WTC11 (cell line): Measurements from ENCODE around the gene TTR. TPM values are rescaled to one million over a fixed set of nuclear protein-coding genes. Genes with fewer than 3 reads are reported as not detected.

Experiments
- ATAC-seq: fragments of 200-7000 bp; cut with Tn5 transposase; 2 replicates; pipeline ENCODE4 v1.10.0; 2021; ENCODE audit warnings: mild to moderate bottlenecking, moderate library complexity
- CTCF ChIA-PET: fragments of 300-600 bp; sonication (Branson Sonifier 250); formaldehyde crosslinking; loops from one replicate; lab custom pipeline; 2021; ENCODE audit warnings: antibody characterized with exemption; lab: Charles Lee
- POLR2A ChIA-PET: fragments of 350-600 bp; sonication (Branson Sonifier 250); formaldehyde crosslinking; loops from one replicate; lab custom pipeline; 2021; ENCODE audit warnings: antibody characterized with exemption; lab: Charles Lee
- DNase-seq: peaks from one replicate; pipeline ENCODE4 v3.0.0; 2021; ENCODE audit warnings: low spot score
- H3K27ac Mint-ChIP-seq: 2 replicates; pipeline ENCODE4 v1.8.0; 2021; ENCODE audit warnings: mixed read lengths
- H3K27me3 Mint-ChIP-seq: 2 replicates; pipeline ENCODE4 v1.8.0; 2021; ENCODE audit warnings: low read depth, mild to moderate bottlenecking, moderate library complexity, mixed read lengths
- H3K36me3 Mint-ChIP-seq: 2 replicates; pipeline ENCODE4 v1.8.0; 2021; ENCODE audit warnings: mixed read lengths
- H3K4me1 Mint-ChIP-seq: 2 replicates; pipeline ENCODE4 v1.8.0; 2022; ENCODE audit warnings: mixed read lengths
- H3K4me3 Mint-ChIP-seq: 2 replicates; pipeline ENCODE4 v1.8.0; 2021; ENCODE audit warnings: mild to moderate bottlenecking, moderate library complexity, mixed read lengths
- H3K9me3 Mint-ChIP-seq: 2 replicates; pipeline ENCODE4 v1.8.0; 2021; ENCODE audit warnings: mixed read lengths
- AR ChIP-seq: fragments of 250-450 bp; sonication (Bioruptor Pico); IDR thresholded peaks from 2 replicates; pipeline ENCODE4 v1.9.0; 2021; ENCODE audit warnings: mild to moderate bottlenecking
- ATF6 ChIP-seq: sonication (generic); formaldehyde crosslinking; IDR thresholded peaks from 2 replicates; pipeline ENCODE4 v1.8.1; 2023; ENCODE audit warnings: mild to moderate bottlenecking, missing genetic modification reagents
- CBFB ChIP-seq: sonication (generic); formaldehyde crosslinking; IDR thresholded peaks from 2 replicates; pipeline ENCODE4 v1.8.1; 2022; ENCODE audit warnings: mild to moderate bottlenecking, low read depth, missing genetic modification reagents
- CTCF ChIP-seq: fragments of 200-600 bp; IDR thresholded peaks from 2 replicates; pipeline ENCODE4 v1.8.0; 2022; ENCODE audit warnings: antibody characterized with exemption
- E2F1 ChIP-seq: sonication (generic); formaldehyde crosslinking; IDR thresholded peaks from 2 replicates; pipeline ENCODE4 v1.8.0; 2022; ENCODE audit warnings: mild to moderate bottlenecking, missing genetic modification reagents
- GTF2I ChIP-seq: fragments of 250-450 bp; sonication (Bioruptor Pico); conservative IDR thresholded peaks from 2 replicates; pipeline ENCODE4 v1.4.0; 2021; ENCODE audit warnings: mild to moderate bottlenecking
- IRF1 ChIP-seq: sonication (generic); formaldehyde crosslinking; IDR thresholded peaks from 2 replicates; pipeline ENCODE4 v1.8.0; 2023; ENCODE audit warnings: missing genetic modification reagents
- IRF2 ChIP-seq: sonication (generic); formaldehyde crosslinking; IDR thresholded peaks from 2 replicates; pipeline ENCODE4 v1.8.0; 2022; ENCODE audit warnings: low read depth, missing genetic modification reagents, borderline replicate concordance
- MXD4 ChIP-seq: fragments of 250-450 bp; sonication (Bioruptor Pico); IDR thresholded peaks from 2 replicates; pipeline ENCODE4 v1.8.0; 2021; ENCODE audit warnings: mild to moderate bottlenecking, moderate library complexity, borderline replicate concordance
- RELA ChIP-seq: sonication (generic); formaldehyde crosslinking; IDR thresholded peaks from 2 replicates; pipeline ENCODE4 v1.8.1; 2022; ENCODE audit warnings: missing genetic modification reagents, mild to moderate bottlenecking, borderline replicate concordance
- SMAD3 ChIP-seq: sonication (generic); formaldehyde crosslinking; IDR thresholded peaks from 2 replicates; pipeline ENCODE4 v1.8.0; 2022; ENCODE audit warnings: missing genetic modification reagents, mild to moderate bottlenecking, borderline replicate concordance
- SOX15 ChIP-seq: fragments of 250-450 bp; sonication (Bioruptor Pico); IDR thresholded peaks from 2 replicates; pipeline ENCODE4 v1.9.0; 2021; ENCODE audit warnings: mild to moderate bottlenecking
- TEAD4 ChIP-seq: sonication (generic); formaldehyde crosslinking; IDR thresholded peaks from 2 replicates; pipeline ENCODE4 v1.8.0; 2022; ENCODE audit warnings: mild to moderate bottlenecking, missing genetic modification reagents
- TP53 ChIP-seq: sonication (generic); formaldehyde crosslinking; IDR thresholded peaks from 2 replicates; pipeline ENCODE4 v1.8.1; 2023; ENCODE audit warnings: mild to moderate bottlenecking, missing genetic modification reagents
- ZBTB43 ChIP-seq: sonication (generic); formaldehyde crosslinking; IDR thresholded peaks from 2 replicates; pipeline ENCODE4 v1.8.1; 2023; ENCODE audit warnings: mild to moderate bottlenecking, missing genetic modification reagents
- ZNF138 ChIP-seq: sonication (generic); formaldehyde crosslinking; conservative IDR thresholded peaks from 2 replicates; pipeline ENCODE4 v1.8.1; 2022; ENCODE audit warnings: mild to moderate bottlenecking, moderate library complexity, missing genetic modification reagents
- ZNF281 ChIP-seq: sonication (generic); formaldehyde crosslinking; IDR thresholded peaks from 2 replicates; pipeline ENCODE4 v1.8.0; 2023; ENCODE audit warnings: mild to moderate bottlenecking, missing genetic modification reagents
- ZSCAN18 ChIP-seq: fragments of 250-450 bp; sonication (Bioruptor Pico); IDR thresholded peaks from 2 replicates; pipeline ENCODE4 v2.1.2; 2022; ENCODE audit warnings: mild to moderate bottlenecking, moderate library complexity
- total RNA-seq: library from RNA; stranded (reverse); gene quantifications from 3 replicates; pipeline ENCODE4 v1.2.3, GENCODE V29; 2021

The TTR gene
- total RNA-seq, 1 experiment from 2014 or later: 1.0 TPM

- no peak for TF ChIP-seq IRF1 (CRISPR knock-in tag)
- TF ChIP-seq CTCF: no peak
- TF ChIP-seq MXD4: no peak
These were observed 11.6 kb downstream of the TTR start (continued) for GRCh38 chr18:31603315-31603714.

- DNase-seq (no peak), ATAC-seq (no peak)
- H3K36me3 Mint-ChIP-seq: no peaks in the 10 kb centered on the region
- POLR2A ChIA-PET: no interaction called here
- TF ChIP-seq E2F1 (CRISPR knock-in tag): no peak
- no peak for TF ChIP-seq RELA (CRISPR knock-in tag)
- no peak for TF ChIP-seq AR
- TF ChIP-seq SMAD3 (CRISPR knock-in tag): no peak
- TF ChIP-seq ZSCAN18 (CRISPR knock-in tag): no peak
- no peak for TF ChIP-seq CBFB (CRISPR knock-in tag)
- no peak for TF ChIP-seq SOX15 (CRISPR knock-in tag)
- no peak for TF ChIP-seq ZNF281 (CRISPR knock-in tag)
- no peak for TF ChIP-seq IRF2 (CRISPR knock-in tag)
- no peak for TF ChIP-seq ZNF138
- no peak for TF ChIP-seq TP53 (CRISPR knock-in tag)
- TF ChIP-seq GTF2I (CRISPR knock-in tag): no peak
- no peak for TF ChIP-seq TEAD4
- TF ChIP-seq ATF6: no peak
- TF ChIP-seq ZBTB43 (CRISPR knock-in tag): no peak
- H3K9me3 Mint-ChIP-seq: 0 out of 2 replicates have a peak, but pooled peaks cover 3% of the 10 kb centered on the region
- no peak overlapping the region for H3K27ac Mint-ChIP-seq
- no peaks in the 10 kb centered on the region for H3K27me3 Mint-ChIP-seq
- CTCF ChIA-PET: no interaction called here
- no peak overlapping the region for H3K4me3 Mint-ChIP-seq
- peaks cover 13% of the 10 kb centered on the region for H3K4me1 Mint-ChIP-seq
These were observed 14.6 kb downstream of the TTR start for GRCh38 chr18:31606265-31606664.
